ENCODE results near the gene AKR1E2. TPM values are rescaled to one million over a fixed set of nuclear protein-coding genes. Genes with fewer than 3 reads are reported as not detected.

The AKR1E2 gene
- total and polyA plus RNA-seq, 9 of the 15 experiments (the other 6 are each of a cell fraction or from before 2014, with no cell fraction given) = 4.2 to 16.6 (median 9.8) TPM

- TF ChIP-seq JUN (IDR thresholded peaks at IDR 0.05; ENCODE audit: borderline replicate concordance, low read depth, low read length) (peak; percentile 96), JUN (CRISPR knock-in tag; IDR thresholded peaks at IDR 0.05; ENCODE audit: borderline replicate concordance) (no peak), VEZF1 (CRISPR knock-in tag; IDR thresholded peaks at IDR 0.05) (peak; percentile 32; the same call in 1 of the 2 replicates), ZNF280A (IDR thresholded peaks at IDR 0.05; ENCODE audit: low read depth, partially characterized antibody) (no peak), ESRRA (IDR thresholded peaks at IDR 0.05; ENCODE audit: borderline replicate concordance, low read depth) (peak; percentile 56; the same call in 1 of the 2 replicates), HNRNPK (IDR thresholded peaks at IDR 0.05; ENCODE audit: low read depth, low read length, poor library complexity, severe bottlenecking) (no peak), MBD2 (IDR thresholded peaks at IDR 0.05; ENCODE audit: borderline replicate concordance, low read depth) (peak; percentile 75), PKNOX1 (IDR thresholded peaks at IDR 0.05) (peak; percentile 68), NFATC3 (IDR thresholded peaks at IDR 0.05) (peak; percentile 63; the same call in 1 of the 2 replicates), CREB3L1 (IDR thresholded peaks at IDR 0.05; ENCODE audit: borderline replicate concordance, low read depth) (peak; percentile 28; the same call in 1 of the 2 replicates), FOXO4 (CRISPR knock-in tag; IDR thresholded peaks at IDR 0.05) (no peak), PHTF2 (CRISPR knock-in tag; IDR thresholded peaks at IDR 0.05) (no peak), MYBL2 (IDR thresholded peaks at IDR 0.05; ENCODE audit: low read depth) (peak; percentile 28; the same call in 1 of the 2 replicates), MYBL2 (CRISPR knock-in tag; IDR thresholded peaks at IDR 0.05; ENCODE audit: borderline replicate concordance) (no peak), CHAMP1 (IDR thresholded peaks at IDR 0.05) (peak; percentile 93), SREBF2 (CRISPR knock-in tag; IDR thresholded peaks at IDR 0.05) (0 out of 2 replicates have a peak, but pooled peaks have one; percentile 28), HDAC2 (IDR thresholded peaks at IDR 0.05) (peak; percentile 93)
Observed at GRCh38 chr10:4867520-4868356, 41.7 kb downstream of the AKR1E2 start (continued).
